ENCODE results near the gene BTBD16.

DNA sequence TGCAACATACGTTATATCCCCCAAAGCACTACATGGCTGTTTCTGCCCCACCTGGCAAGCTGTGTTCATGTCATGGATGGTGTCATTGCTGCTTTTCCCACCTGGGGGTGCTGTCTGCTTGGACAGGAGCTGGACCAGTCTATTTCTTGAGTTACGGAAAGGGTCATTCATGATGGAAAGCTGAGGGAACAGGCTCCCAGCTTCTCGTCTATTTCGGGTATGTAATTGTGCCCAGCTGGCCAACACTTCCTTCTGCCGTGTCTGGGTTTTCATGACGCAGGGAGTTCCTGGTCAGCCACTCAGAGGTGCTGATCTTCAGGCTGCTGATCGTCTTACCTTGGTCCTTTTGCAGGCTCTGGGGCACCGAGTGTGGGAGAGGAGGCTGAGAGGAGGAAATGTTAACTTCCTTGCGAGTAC is 8.6 kb downstream of the BTBD16 start:
- TF ChIP-seq, protein P1, sequence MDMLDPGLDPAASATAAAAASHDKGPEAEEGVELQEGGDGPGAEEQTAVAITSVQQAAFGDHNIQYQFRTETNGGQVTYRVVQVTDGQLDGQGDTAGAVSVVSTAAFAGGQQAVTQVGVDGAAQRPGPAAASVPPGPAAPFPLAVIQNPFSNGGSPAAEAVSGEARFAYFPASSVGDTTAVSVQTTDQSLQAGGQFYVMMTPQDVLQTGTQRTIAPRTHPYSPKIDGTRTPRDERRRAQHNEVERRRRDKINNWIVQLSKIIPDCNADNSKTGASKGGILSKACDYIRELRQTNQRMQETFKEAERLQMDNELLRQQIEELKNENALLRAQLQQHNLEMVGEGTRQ (CRISPR knock-in tag; IDR thresholded peaks at IDR 0.05), result no peak
- TF ChIP-seq MAX (CRISPR knock-in tag; IDR thresholded peaks at IDR 0.05) (no peak), CTCF (IDR thresholded peaks at IDR 0.05) (peak; percentile 65), ZNF423 (CRISPR knock-in tag; IDR thresholded peaks at IDR 0.05) (no peak), TEAD4 (CRISPR knock-in tag; IDR thresholded peaks at IDR 0.05) (no peak), ZNF138 (CRISPR knock-in tag; conservative IDR thresholded peaks at IDR 0.05) (no peak), TP53 (CRISPR knock-in tag; IDR thresholded peaks at IDR 0.05) (no peak), PRDM15 (CRISPR knock-in tag; IDR thresholded peaks at IDR 0.05) (no peak), STAT6 (CRISPR knock-in tag; conservative IDR thresholded peaks at IDR 0.05; ENCODE audit: low read depth) (no peak), ZBTB21 (CRISPR knock-in tag; IDR thresholded peaks at IDR 0.05; ENCODE audit: borderline replicate concordance) (no peak), CBFB (CRISPR knock-in tag; IDR thresholded peaks at IDR 0.05; ENCODE audit: low read depth) (no peak)
- TF ChIP-seq, protein P2, sequence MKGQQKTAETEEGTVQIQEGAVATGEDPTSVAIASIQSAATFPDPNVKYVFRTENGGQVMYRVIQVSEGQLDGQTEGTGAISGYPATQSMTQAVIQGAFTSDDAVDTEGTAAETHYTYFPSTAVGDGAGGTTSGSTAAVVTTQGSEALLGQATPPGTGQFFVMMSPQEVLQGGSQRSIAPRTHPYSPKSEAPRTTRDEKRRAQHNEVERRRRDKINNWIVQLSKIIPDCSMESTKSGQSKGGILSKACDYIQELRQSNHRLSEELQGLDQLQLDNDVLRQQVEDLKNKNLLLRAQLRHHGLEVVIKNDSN (CRISPR knock-in tag; IDR thresholded peaks at IDR 0.05), result no peak
